ENCODE results near the gene STARD9.

Gene STARD9

DNA sequence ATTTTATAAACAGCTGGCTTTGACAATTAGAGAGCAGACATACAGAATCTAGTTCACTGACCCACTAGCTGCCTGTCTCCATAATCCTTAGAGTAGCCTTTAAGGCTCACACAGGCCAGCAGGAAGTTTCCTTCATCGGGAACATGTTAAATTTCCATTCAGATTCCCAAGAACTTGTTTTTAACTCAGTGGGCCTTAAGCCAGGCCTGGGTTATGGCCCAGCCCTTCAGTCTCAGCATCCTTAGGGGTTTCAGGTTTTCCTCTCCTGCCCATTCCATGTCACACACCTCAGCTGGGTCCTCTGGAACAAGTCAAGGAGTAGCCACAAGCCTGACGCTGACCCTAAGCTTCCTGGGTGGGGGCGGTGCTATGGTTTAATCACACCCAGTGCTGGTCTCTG lies 146.5 kb downstream of the STARD9 start:
- TF ChIP-seq, protein P1, sequence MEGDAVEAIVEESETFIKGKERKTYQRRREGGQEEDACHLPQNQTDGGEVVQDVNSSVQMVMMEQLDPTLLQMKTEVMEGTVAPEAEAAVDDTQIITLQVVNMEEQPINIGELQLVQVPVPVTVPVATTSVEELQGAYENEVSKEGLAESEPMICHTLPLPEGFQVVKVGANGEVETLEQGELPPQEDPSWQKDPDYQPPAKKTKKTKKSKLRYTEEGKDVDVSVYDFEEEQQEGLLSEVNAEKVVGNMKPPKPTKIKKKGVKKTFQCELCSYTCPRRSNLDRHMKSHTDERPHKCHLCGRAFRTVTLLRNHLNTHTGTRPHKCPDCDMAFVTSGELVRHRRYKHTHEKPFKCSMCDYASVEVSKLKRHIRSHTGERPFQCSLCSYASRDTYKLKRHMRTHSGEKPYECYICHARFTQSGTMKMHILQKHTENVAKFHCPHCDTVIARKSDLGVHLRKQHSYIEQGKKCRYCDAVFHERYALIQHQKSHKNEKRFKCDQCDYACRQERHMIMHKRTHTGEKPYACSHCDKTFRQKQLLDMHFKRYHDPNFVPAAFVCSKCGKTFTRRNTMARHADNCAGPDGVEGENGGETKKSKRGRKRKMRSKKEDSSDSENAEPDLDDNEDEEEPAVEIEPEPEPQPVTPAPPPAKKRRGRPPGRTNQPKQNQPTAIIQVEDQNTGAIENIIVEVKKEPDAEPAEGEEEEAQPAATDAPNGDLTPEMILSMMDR (IDR thresholded peaks at IDR 0.05; ENCODE audit: low read depth, low read length, missing control alignments) = no peak

DNA sequence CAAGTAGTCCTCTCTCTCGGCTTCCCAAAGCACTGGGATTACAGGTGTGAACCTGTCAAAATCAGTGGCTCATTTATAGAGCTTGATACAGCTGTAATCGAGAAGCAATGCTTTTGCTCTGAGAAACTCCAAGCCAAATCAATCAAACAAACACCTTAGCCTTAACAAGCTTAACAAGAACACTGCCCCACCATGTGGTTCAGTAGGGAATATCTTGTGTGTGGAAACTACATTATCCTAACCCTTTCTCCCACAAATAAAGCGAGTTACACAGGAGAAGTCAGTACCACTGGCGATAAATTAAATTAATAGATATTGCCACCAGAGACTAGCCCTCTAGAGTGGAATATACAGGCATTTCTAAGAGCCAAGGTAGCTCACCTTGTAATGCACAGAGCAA lies 147.7 kb downstream of the STARD9 start:
- in situ Hi-C loops (cut with HindIII; ENCODE audit: low sequenced_read_pairs) = no loop called here
- TF ChIP-seq, protein P1 (IDR thresholded peaks at IDR 0.05; ENCODE audit: low read depth, low read length, missing control alignments) = peak; percentile 20
- no peak for DNase-seq (ENCODE audit: low read depth)

More for the DNA sequence above, 146.5 kb downstream of the STARD9 start:
- in situ Hi-C loops (cut with HindIII; ENCODE audit: low sequenced_read_pairs) = no loop called here
- no peak overlapping the region for H3K4me3 ChIP-seq (ENCODE audit: low read depth, low read length)
- DNase-seq (ENCODE audit: low read depth) = no peak

DNA sequence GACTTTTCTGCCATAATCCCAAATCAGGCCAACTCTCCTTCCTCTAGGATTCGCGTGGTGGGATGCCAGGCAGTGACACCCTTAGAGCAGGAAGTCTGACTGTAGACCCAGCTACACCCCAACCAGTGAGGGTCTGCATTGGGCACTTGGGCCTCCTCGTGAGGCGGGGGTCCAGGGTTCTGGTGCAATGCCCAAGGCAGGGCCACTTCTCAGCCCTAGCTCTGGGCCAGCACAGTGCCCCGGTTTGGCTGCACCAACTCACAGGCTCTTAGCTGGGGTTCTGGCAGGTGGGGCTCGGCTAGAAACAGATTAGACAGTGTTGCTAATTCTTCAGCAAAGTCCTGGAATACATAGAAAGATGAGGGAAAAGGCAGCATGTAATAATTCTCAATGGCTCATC lies 148.9 kb downstream of the STARD9 start:
- in situ Hi-C loops (cut with HindIII; ENCODE audit: low sequenced_read_pairs) = no loop called here
- DNase-seq (ENCODE audit: low read depth) = no peak
- no peak overlapping the region for H3K4me3 ChIP-seq (ENCODE audit: low read depth, low read length)
- TF ChIP-seq, protein P1 (IDR thresholded peaks at IDR 0.05; ENCODE audit: low read depth, low read length, missing control alignments) = no peak

More for the DNA sequence above, 147.7 kb downstream of the STARD9 start:
- no peak overlapping the region for H3K4me3 ChIP-seq (ENCODE audit: low read depth, low read length)

DNA sequence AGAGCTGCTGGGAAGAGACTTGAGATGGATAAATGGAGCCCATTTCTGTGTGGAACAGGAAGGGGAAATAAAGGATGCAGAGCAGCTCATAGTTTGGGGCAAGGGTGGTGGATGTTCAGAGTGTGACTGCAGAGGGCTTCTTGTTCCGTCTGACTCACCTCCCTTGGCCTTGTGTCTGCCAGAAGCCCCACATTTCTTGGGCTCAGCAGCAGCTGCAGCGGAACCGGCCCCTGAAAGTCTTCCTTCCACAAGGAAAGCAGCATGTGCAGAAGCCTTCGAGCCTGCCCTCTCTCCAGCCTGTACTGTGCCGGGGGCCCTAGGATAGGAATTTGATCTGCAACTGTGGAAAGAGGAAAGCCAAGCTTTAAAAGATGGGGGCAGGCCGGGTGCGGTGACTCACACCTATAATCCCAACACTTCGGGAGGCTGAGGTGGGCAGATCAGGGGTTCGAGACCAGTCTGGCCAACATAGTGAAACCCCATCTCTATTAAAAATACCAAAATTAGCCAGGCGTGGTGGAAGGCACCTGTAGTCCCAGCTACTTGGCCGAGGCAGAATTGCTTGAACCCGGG lies 150.0 kb downstream of the STARD9 start:
- TF ChIP-seq, protein P1 (IDR thresholded peaks at IDR 0.05; ENCODE audit: low read depth, low read length, missing control alignments) = no peak
- DNase-seq (ENCODE audit: low read depth) = no peak
- in situ Hi-C loops (cut with HindIII; ENCODE audit: low sequenced_read_pairs) = no loop called here
- no peak overlapping the region for H3K4me3 ChIP-seq (ENCODE audit: low read depth, low read length)

DNA sequence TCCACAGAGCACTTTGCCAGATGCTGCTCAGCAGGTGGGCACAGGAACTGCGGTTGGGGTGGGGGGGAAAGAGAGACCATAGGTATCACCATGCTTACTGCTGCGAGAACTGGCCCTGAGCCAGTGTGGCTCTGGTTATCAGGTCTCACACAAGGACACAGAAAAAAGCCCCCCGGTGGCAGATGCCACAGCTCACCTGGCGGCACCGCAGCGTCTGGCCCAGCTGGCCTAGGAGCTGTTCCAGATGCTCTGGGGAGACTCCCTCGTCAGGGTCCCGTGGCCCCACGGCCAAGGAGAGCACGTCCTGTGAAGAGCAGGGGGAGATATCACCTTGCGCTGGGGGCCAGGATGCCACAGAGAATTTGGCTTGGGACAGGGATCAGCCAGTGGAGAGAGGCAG lies 150.7 kb downstream of the STARD9 start:
- in situ Hi-C loops (cut with HindIII; ENCODE audit: low sequenced_read_pairs) = no loop called here
- TF ChIP-seq, protein P1 (IDR thresholded peaks at IDR 0.05; ENCODE audit: low read depth, low read length, missing control alignments) = no peak
- H3K4me3 ChIP-seq (ENCODE audit: low read depth, low read length) = no peak overlapping the region
- DNase-seq (ENCODE audit: low read depth) = no peak

DNA sequence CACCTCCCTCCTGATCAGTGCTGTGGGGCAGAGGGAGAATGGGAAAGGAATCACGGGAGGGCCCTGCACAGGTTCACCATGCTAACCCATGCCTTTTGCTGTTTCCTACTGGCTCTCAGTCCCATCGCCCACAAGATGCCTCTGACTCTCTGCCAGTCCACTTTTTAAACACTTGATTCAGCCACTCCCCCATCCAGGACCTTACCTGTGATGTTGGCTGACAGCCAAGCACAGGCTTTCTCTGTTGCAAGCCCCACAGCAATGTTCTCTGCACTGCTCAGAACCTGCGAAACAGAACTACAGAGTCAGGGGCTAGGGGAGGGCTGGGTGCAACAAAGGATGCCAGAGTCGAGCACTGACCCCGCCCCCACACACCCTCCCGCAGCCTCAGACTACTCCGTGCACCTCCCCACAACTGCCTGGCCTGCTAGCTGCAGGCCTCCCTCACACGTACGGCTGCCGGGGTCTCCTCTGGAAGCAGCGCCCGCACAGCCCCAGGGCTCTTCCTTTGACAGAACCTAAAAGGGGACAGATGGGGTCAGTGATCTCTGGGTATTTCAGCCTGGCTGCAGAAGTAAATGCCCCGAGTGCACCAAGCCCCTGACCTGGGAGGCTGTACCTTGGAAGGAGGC lies 152.5 kb downstream of the STARD9 start:
- TF ChIP-seq, protein P1 (IDR thresholded peaks at IDR 0.05; ENCODE audit: low read depth, low read length, missing control alignments) = no peak
- in situ Hi-C loops (cut with HindIII; ENCODE audit: low sequenced_read_pairs) = no loop called here
- H3K4me3 ChIP-seq (ENCODE audit: low read depth, low read length) = no peak overlapping the region
- no peak for DNase-seq (ENCODE audit: low read depth)
